HG03457 (cell line): Measurements from ENCODE around the gene COL24A1.

ENCODE experiments used
- ATAC-seq: cut with Tn5 transposase; IDR thresholded peaks from one replicate; pipeline ENCODE4 v1.9.1; 2021; ENCODE audit warnings: moderate number of reproducible peaks; ENCODE audit not compliant: unreplicated experiment

COL24A1 gene

DNA sequence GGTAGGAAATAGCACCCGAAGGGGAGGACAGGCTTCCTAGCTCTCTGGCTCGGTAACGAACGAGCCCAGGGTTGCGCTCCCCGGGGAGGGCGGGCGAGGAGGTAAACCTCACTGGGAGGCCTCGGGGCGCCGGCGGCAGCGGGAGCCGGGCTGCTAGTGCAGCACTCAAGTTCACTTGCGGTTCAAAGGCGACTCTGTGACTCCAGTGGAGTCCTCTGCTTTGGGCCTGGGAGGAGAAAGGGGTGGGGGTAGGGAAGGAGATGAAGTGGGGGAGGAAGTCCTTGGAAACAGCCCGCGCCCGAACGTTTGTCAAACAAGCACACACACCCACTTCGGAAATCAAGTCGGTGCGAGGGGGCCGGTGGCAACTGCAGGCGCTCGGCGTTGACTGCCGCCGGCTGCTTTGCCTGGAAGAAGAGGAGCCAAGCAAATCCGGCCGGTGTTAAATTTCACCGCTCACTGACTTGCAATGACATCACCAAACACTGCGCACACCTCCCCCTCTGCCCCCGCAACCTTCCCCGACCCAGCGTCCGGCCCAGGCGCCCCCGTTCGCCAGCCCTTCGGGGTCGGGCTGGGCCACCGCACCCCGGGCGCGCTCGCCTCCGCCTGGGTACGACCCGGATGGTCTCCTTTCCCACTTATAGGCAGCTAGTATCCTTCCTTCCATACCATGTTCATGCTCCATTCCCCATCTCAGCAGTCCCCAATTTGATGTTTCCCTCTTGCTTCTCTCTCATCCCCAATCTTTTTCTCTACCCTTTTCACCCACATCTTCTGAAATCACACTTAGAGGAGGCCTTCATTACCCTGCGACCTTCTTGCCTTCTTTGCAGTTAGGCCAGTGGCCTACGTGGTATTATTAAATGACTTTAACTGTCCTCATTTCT is at the start of gene COL24A1:
Gene COL24A1, minus strand, starts transcription at position 207 of the 890 bp plus-strand sequence. CDS start 376 bp downstream, outside the sequence.
- ATAC-seq = no peak

DNA sequence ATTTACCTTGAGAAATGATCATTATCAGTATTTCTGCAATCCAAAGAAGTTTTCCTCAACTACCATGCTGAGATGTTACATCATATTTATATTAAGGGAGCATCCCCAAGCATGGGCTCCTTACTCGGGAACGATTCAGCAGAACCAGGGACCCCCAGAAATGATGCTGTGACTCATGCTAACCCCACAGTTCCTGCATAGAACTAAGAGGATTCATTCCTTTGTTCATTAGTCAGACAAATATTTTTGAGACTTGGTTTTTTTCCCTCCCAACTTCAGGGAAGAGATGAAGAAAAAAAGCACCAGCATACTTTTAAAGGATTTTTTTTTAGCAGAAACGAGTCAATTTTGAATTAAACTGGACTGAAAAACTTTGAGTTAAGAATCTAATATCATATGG is 49.2 kb upstream of the COL24A1 start:
- ATAC-seq = no peak

DNA sequence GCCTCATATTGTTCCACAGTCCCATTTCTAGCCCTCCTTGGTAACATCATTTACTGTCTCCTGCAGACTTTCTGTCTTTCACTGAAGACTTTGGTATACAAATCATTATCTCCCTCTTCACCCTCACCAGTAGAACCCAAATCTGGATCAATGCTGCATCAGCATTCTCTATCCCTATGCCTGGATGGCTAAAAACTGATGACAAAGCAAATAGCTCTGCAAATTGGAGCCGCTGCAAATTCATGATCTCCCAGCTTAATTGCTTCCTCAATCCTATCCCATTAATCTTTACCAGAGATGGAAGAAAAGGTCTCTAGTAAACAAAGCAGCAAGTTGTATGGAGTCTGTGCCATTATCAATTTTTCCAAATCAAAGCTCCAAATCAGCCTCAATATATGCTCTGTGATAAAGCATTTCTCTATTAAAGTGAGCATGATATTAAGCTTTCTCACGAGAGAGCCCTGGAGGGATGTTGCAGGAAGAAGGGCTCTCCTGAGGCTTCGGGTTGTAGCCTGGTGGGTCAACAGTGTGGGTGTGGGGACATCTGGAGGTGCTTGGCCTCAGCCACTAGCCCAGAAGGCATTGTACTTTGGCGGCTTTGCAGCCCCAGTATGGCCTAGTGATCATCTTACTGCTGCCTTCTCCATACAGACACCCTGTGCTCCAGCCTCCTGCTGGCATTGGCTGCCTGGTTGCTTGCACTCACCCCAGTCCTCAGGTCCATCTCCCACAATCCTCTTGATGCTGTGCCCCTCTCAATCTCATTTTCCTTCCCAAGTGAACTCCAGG is 46.2 kb upstream of the COL24A1 start:
- ATAC-seq = no peak

DNA sequence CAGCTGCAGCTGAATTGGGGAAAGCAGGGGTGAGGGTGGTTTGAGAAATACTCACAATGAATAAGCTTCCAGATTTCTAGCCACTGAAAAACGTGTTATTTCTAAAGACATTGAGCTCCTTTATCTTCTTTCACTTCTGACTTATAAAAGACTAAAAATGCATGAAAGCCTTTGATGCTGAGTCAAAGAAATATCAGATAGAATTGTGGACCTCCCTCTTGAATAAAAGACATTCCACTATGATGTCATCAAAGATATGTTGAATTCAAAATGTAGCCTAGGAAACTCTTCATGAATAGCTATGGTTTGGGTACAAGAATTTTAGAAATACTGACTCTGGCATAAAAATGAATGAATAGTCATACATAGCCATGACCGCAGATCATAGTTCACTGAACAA is 44.7 kb upstream of the COL24A1 start:
- no peak for ATAC-seq

DNA sequence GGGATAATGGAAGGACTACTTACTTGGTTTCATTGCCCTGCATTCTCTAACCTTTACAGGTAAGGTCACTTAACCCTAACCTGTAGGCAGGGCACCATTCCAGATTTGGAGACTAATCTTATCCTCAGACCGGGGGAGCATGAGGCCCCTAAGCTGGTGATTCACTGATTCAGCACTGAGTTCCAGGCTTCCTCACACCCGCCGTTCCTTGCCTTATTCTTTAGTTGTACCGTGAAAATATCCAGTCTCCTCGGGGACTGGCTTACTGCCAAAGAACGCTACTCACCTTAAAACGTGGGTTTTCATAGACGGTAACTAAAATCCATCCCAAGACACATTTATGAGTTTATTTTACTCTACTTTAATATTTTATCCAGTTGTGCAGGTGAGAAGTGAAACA is 44.3 kb upstream of the COL24A1 start:
- no peak for ATAC-seq

DNA sequence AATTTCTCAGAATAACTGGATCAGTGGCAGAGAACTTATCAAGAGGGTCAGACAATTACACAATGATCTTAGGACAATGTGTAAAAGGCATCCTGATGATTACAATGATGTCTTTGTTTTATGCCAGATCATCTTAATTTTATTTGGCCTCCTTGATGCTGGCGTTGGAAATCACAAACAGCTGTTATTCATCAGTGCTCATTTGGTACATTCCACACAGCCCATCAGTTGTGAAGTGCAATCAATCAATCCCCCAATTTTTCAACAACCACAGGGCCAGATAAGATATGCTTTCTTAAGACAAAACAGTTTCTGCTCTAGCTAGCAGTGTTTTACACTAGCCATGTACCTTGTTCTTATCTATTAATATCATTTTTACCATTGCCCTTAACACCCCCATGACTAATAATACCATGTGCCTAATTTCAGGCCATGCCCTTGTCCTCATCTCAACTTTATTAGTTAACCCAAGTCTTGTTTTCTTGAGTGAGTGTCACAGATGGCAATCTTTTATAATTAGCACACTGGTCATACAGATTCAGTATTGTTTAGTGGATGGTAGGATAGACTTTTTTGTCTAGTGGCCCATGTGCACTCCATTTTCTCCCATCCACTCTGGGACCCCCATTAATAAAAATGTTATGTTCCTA is 40.8 kb upstream of the COL24A1 start:
- ATAC-seq = no peak

DNA sequence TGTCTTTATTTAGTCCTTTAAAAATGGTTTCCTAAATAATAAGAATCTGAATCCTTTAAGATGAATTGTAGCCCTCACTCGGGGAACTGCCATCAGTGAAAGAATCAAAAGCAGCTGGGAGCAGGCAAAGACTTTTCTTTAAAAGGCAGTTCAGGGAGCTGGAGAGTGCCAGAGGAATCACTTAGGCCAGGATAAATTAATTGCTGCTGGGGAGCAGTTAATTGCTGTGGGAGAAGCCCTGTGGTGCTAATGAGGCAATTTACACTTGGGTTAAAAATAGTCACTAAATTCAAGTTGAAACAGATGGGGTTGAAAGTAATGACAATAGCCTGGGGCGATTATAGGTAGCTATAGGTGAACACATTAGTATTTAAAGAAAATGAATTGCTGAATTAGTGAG is 38.7 kb upstream of the COL24A1 start:
- no peak for ATAC-seq

DNA sequence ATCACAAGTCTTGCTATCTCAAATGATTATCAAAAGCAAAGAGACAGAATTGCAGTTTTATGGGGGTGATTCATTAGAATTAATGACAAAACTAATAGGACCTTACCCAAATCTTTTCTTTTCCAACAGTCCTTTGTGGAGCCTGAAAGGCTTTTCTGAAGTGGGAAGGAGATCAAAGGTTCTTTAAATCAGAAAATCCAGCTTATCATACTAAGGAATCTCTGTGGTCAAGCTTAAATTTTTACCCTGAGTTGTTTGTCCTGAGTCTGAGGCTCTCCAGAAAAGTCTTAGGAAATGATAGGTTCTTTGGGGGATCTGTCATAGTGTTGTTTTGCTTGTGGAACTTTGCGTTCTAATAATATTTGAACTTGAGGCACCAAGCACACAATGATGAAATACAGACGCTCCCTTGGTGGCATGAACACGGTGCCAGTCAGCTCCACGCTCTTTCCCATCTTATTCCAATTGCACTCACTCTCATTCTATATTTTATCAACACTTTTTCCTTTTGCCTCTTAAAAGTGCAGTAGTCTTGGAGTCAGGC is 38.0 kb upstream of the COL24A1 start:
- no peak for ATAC-seq

DNA sequence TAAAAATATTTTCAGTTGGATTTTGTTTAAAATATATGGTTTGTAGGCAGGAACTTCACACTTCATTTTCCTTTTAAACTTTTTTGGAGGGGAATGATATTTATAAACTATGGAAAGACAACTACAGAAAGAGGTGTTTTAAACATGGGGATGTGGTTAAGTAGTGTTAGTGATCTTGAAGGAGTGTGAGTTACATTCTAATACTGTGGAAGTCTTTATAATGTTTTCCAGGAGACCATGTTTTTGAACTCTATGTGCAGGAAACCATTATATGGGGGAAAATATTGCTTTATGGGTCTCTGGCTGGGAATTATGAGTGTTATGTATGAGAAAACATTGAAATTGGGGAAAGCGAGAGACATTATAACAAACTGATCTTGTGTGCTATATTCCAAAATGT is 35.8 kb upstream of the COL24A1 start:
- ATAC-seq = no peak

DNA sequence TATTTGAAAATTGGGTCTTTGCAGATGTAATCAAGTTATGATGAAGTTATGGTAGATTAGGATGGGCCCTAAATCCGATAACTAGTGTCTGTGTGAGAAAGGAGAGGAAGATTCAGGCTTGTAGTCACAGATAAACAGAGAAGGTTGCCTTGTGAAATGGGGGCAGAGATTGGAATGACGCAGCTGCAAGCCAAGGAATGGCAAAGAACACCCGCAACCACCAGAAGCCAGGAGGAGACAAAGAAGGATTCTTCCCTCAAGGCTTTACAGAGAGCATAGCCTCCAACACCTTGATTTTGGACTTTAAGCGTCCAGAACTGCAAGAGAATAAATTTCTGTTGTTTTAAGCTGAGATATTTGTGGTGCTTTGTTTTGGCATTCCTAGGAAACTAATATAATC is 35.4 kb upstream of the COL24A1 start:
- ATAC-seq = no peak

DNA sequence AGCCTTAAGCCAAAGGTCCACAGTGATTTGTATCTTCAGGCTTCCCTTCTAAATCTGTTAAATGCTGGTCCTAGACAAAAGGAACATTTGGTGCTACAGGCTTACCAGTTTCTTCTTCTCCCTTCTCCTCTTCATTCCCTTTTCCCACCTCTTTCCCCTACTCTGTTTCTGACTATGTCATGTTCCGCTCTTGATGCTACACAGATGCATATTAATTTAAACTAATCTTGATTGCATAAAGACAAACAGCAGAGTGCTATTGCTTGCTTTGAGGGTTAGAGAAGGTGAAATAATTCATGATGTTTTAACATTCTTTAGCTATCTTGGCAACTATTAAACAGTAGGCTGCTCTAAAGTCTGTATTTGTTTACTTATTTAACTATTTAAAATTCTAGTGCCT is 34.3 kb upstream of the COL24A1 start:
- no peak for ATAC-seq

DNA sequence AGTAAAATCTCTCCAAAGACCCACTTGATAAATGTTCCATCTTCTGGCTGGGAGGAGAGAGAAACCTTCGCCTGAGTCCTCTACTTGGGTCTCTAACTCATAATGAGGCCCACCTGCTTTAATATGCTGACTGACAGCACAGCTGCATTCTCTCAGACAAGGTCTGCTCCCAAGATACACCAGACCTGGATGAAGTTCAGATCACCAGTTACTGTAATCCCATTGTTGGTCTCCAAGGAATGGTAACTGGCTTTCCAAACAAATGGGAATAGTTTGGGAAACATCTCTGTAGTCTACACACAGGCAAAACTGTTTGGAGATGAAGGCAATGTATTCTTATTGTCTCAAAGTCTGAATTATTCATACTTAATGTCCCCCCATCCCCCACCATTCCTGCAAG is 27.9 kb upstream of the COL24A1 start:
- no peak for ATAC-seq

DNA sequence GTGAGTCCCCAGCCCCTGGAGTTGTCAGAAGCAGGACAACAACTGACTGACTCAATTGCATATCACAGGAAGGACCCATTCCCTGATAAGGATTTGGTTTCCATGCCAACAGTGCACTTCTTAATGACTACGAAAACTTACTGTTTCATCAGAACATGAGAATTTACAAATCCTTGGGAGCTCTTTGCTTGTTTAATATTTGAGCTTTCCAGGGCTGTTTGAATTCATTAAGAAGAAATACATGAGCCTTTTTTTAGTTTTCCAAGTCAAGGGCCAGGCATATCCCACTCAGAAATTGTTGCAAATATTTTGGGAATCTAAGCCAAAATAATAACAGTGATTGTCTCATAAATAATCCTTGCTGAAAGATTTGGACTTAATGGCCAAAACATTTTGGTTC is 27.2 kb upstream of the COL24A1 start:
- no peak for ATAC-seq

DNA sequence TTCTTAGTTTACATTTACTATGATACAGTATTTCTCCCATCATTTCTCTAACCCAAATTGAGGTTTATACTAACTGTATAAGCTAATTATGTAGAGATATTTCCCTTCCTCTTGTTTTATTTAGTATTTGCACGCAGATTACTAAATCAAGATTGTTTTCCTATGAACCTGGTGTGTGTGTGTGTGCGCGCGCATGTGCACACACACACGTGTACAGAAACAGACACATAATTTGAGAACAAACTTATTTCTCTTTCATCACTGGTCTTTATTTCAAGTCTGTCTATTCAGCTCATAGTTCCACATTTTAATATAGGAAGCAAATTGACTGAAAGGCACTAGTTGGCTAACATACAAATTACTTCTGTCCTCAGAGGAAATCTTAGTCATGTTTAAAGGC is 19.7 kb upstream of the COL24A1 start:
- ATAC-seq = no peak

DNA sequence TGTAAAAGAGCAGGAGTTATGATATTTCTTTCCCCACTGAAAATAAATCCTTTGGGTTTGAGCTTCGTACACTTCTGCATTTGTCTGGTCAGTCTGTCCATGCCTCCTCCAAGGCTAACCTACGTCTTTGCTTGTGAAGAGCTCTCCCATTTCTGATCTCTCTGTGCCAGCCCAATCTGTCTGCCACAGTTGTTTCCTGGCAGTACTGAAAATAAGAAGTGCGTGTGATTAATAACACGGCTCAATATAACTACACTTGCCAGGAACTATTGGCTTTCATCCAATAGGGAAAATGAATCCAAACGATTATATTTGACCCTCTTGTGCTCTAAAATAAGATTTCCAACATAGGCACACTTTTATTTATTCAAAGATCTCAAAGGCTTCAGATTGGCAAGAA is 19.2 kb upstream of the COL24A1 start:
- ATAC-seq = no peak

DNA sequence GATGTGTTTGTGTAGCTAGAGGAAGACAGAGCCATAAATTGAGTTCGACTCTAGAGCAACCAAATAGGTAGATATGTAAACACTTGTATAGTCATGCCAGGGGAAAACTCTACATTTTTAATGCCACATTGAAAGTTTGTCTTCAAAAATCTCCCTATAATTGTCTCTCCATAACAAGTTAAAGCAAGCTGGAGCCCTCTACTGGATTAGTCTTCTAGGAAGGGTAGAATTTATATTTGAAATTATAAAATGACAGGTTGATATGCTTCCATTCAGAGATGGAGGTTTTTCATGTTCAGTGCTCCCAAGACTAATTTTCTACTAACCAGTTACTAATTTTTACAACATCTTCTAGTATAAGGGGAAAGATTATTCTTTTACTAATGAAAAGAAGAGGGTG is 13.1 kb upstream of the COL24A1 start:
- ATAC-seq = no peak

DNA sequence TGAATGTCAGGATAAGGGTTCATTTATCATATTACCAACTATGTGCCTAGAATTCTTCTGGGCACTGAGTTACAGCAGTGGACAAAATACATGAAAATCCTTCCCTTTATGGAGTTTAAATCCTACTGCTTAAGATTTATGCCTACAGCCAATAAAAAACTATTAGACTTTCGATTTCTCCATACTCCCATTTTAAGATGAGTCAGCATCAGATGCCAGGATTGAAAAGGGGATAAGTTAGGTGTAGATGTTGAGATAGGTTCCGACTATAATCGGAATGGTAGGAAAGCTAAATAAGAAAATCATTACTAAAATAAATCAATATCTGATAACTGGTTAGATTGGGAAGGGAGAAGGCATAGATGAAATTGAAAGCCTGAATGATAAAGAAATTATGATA is 3.2 kb upstream of the COL24A1 start:
- no peak for ATAC-seq

DNA sequence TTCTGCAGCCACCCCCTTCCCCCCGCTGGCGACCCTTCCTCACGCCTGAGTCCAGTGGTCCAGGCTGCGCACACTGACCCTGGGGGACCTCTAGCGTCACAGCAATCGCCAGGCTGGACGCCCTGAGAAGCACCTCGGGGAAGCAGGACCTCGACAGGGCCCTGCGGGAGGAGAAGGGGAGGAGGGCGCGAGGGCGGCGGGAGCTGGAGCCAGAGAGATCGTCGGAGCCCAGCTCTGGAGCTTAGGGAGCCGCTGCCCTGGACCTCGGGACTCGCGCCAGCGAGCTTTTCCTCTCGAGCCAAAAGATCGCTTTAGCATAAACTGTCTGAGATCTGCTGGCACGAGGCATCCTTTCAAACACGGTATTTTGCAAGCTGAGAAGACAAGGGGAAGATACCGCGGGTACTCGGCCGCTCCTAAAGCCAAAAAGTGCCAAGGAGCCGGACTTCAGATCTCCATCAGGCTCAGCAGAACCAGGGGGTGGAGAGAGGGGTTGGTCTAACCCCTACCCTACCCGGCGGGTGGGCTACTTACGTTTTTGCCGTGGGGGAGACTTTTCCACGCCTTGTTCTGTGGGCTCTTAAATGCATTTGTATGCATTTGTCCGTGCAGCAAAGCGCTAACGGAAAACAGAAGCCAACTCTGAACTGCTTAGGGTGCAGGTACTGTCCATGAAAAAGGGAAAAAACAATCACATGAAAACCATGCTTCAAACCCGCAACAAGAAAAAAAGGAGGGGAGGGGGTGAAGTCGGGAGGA is 586 bp downstream of the COL24A1 start:
- ATAC-seq = no peak

DNA sequence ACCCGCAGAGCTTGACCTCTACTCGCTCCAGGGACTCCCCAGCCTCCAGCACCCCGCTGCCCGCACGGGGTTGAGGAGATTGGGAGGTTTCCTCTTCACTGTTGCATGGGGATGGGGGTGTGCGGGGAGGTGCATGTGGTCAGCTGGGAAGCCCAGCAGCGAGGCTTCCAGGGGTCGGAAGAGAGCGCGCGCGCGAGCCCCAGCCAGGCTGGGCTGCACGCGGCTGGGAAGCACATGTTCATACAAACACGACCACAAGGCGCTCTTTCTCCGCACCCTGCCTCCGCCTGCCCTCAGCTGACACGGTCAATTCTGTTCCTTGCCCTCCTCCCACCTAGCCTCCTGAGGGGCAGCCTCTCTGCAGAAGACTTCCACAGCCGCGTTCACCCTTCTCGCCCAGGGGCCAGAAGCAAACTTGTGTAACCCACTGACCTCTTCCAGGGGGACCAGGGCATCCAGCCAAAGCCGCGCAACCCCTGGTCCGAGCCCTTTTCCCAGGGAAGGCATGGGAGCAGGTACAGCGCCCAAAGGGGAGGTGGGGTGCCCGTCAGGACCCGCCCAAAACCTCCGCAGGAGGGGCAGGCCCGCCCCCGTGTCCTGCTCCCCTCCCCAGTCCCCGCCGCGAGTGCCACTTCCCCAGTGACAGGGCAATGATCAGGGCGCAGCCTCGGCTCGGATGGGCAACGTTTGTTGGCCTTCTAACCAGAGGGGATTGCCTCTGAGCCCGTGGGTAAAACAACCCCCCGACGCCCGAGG is 1.3 kb downstream of the COL24A1 start:
- no peak for ATAC-seq

DNA sequence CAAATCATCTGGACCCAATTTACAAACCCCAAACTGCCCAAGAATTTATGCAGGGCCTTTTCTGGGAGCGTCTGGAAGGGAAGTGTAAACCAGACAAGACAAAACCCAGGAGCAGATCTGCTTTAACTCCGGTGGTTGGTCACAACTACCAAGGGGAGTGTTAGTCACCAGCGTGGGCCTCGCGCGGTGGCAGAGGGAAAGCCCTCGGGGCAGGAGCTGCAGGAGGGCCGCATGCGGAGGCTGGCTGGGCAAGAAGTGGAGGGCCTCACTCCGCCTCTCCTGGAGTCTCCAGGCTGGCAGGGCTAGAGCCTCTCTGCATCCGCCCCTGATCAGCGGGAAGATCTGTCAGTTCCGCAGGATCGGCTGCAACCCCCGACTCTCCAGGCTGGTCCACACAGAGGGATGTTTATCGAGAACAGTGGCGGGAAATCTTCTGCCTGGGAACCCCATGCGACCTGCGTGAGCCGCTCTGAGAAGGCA is 2.0 kb downstream of the COL24A1 start:
- ATAC-seq = no peak
